HG03565 (cell line): Measurements from ENCODE around the gene ESYT2.

Experiments used
- ATAC-seq: cut with Tn5 transposase; IDR thresholded peaks from one replicate; pipeline ENCODE4 v1.9.1; 2021; ENCODE audit warnings: mild to moderate bottlenecking, moderate library complexity; ENCODE audit not compliant: unreplicated experiment

The ESYT2 gene

DNA sequence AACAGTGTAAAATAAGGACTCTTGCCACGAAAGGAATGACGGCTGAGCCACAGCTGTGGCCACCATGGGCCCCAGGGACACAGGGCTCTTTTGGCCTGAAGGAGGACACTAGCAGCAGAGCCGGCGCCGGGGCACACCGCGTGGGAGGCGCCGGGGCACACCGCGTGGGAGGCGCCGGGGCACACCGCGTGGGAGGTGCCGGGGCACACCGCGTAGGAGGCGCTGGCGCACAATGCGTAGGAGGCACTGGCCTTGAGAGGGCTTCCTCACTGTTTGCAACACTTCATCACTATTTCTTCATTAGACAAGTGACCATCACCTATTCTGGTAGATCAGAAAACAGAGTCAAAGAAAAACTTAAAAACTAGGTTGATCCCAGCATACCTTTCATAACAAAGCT is 23.4 kb downstream of the ESYT2 start:
- no peak for ATAC-seq

DNA sequence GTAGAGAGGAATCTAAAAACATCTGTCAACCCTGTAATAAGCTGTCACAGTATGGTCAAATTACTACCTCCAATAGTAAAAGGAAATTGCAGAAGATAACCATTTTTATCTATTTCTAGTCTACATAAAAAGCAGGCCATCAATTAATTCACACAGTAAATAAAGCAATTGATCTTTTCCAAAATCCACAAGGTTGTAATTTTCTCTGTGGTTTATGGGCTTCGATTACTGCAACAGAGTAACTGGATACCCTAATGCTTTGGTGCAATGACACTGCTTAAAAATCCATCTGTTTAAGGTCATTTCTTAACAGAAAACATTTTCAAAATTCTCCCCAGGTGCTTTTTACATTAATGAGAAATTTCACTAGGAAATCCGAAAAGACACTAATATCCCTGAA is 23.9 kb downstream of the ESYT2 start:
- no peak for ATAC-seq

GRCh38 chr7:158804335-158804734 is 25.0 kb downstream of the ESYT2 start:
- ATAC-seq = no peak

GRCh38 chr7:158803367-158803969 is 25.8 kb downstream of the ESYT2 start:
- ATAC-seq = no peak

DNA sequence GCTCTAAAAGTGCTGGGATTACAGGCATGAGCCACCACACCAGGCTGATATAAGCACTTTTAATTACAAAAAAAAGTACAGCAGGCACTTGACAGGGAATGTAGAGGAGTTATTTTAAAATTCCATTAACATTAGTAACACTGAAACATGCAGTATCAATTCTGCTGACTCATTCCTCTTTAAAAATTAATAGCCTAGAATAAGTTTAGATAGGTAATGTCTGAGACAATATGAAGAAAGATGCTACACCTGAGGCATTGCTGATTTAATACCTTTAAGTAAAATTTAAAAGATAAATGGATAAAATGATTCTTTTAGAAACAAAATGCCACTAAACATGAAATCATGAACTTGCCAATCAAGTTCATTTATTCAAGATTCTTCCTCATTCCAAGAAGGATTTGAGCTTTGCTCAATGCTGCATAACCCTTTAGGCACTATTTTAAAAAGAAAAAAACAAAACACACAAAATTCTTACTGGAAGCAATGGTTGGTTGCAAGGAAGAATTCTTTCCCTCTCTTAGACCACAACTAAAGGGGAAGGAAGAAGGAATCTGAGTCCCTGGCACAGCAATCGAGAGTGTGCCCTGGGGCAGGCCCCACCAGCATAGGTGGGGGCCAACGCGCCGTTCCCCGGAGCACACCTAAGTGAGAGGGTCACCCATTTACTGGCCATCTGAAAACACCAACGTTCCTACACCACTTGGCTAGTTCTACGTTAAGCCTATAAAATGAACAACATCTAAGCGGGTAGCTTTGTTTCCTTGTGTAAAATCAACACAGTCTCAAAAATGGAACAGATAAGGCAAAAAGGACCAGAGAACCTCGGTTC is 26.6 kb downstream of the ESYT2 start:
- no peak for ATAC-seq

DNA sequence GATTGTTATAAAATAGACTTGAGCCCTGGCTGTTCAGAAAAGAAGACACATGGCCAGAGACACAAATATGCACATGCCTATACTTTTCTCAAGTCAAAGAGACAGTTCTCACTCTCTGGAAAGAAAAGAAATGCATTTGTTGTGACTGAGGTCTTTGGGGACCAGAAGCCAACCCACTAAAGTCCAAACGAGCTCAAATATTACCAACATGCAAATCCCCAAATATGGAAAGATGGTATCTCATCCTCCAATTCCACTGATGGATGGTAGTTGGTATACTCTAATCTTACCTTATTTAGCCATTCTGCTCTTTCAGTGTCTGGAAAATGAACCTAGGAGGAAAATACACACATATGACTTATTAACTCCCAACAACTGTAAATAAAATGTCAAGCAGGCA is 30.6 kb downstream of the ESYT2 start:
- ATAC-seq = no peak

GRCh38 chr7:158796667-158797066 is 32.6 kb downstream of the ESYT2 start:
- no peak for ATAC-seq

GRCh38 chr7:158795272-158795671 is 34.0 kb downstream of the ESYT2 start:
- ATAC-seq = no peak

- no peak for ATAC-seq
These were observed 38.2 kb downstream of the ESYT2 start for GRCh38 chr7:158791107-158791506.

DNA sequence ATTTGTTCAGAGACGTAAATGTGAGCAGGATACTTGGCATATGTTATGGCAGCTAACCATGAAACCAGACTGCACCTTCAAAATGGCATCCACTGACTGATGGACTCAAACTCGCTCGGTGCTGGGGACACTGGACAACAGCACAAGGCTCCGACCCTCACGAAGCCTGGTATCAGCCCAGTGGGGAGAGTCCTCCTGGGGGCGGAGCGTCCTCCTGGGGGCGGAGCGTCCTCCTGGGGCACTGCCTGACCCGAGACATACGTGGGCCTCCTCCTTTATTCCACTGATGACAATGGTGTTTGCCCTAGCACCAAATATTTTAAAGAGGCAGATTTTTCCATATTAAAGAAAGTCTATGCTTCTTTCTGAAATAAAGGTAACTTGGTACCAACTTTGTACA is 39.5 kb downstream of the ESYT2 start:
- no peak for ATAC-seq

DNA sequence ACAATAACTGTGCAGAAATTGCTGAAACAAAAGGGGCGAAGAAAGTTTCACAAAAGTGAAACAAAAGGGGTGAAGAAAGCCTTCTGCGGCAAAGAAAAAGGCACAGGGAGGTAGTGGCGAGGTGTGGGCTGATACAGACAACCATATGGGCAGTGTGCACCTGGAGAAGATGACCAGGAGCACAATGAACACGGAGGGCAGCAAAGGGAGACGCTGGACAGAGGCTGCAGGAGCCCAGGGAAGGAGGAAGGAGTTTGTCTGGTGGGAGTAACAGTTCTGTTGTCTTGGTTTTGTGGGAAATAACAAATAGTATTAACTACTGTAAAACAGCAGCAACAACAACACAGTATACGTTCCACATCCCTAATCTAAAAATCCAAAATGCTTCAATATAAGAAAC is 42.4 kb downstream of the ESYT2 start:
- no peak for ATAC-seq

DNA sequence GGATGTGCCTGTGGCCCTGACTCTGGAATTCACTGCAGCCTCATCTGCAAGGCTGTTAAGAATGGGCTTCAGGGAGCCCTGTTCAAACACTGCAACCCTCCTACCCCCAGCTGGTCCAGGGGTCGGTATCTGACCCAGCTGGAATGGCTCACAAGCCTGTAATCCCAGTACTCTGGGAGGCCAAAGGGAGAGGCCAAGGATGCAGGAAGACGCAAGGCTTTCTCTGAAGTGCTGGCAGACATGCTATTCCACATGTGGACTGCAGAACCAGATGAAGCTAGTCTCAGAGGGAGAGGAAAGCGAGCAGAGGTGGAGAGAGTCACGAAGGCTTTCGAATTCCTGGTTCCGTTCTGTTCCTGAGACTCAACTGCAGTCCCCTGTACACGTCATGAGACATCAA is 45.0 kb downstream of the ESYT2 start:
- no peak for ATAC-seq

DNA sequence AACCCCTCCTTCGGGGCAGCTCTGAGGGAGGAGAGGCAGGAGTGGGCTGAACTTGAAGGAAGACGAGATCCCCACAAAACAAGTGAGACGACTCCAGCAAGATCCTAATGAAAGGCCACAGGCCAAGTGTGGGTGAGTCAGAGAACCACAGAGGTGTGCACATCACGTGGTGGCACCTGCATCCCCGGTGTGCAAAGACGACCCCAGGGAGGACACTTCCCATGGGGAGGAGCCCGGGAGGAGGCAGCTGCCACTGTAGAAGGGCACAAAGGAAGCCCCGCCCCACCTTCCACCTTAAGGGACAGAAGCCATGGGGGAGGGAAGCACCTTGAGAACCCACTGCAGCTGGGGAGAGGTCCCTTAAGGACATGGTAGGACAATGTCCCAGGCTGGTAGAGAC is 45.7 kb downstream of the ESYT2 start:
- no peak for ATAC-seq

- no peak for ATAC-seq
These were observed 46.4 kb downstream of the ESYT2 start for GRCh38 chr7:158782761-158783401.

DNA sequence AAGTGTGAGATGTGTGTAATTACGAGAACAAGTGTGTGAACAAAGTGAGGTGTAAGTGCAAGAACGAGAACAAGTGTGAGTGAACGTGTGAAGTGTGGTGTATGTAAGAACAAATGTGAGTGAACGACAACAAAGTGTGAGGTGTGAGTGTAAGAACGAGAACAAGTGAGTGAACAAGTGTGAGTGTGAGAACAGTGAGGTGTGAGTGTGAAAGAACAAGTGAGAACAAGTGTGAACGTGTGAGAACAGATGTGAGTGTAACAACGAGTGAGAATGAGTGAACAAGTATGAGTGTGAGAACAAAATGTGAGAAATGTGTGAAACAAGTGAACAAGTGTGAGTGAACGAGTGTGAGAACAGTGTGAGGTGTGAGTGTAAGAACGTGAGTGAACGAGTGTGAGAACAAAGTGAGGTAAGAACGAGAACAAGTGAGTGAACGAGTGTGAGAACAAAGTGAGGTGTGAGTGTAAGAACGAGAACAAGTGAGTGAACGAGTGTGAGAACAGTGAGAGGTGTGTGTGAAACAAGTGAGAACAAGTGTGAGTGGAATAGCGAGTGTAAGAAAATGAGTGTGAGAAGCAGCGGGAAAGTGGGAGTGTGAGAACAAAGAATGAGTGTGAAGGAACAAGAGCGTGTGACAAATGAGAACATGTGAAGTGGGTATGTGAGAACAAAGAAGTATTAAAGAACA is 47.2 kb downstream of the ESYT2 start:
- ATAC-seq = no peak

DNA sequence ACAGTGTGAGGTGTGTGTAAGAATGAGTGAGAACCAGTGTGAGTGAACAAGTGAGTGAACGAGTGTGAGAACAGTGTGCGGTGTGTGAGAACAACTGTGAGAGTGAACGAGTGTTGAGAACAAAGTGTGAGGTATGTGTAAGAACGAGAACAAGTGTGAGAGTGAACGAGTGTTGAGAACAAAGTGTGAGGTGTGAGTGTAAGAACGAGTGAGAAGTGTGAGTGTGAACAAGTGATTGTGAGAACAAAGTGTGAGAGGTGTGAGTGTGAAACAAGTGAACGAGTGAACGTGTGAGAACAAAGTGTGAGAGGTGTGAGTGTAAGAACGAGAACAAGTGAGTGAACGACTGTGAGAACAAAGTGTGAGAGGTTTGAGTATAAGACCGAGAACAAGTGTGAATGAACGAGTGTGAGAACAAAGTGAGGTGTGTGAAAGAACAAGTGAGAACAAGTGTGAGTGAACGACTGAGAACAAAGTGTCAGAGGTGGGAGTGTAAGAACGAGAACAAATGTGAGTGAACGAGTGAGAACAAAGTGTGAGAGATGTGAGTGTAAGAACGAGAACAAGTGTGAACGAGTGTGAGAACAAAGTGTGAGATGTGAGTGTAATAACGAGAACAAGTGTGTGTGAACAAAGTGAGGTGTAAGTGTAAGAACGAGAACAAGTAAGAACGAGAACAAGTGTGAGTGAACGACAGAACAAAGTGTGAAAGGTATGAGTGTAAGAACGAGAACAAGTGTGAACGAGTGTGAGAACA is 47.9 kb downstream of the ESYT2 start:
- no peak for ATAC-seq

DNA sequence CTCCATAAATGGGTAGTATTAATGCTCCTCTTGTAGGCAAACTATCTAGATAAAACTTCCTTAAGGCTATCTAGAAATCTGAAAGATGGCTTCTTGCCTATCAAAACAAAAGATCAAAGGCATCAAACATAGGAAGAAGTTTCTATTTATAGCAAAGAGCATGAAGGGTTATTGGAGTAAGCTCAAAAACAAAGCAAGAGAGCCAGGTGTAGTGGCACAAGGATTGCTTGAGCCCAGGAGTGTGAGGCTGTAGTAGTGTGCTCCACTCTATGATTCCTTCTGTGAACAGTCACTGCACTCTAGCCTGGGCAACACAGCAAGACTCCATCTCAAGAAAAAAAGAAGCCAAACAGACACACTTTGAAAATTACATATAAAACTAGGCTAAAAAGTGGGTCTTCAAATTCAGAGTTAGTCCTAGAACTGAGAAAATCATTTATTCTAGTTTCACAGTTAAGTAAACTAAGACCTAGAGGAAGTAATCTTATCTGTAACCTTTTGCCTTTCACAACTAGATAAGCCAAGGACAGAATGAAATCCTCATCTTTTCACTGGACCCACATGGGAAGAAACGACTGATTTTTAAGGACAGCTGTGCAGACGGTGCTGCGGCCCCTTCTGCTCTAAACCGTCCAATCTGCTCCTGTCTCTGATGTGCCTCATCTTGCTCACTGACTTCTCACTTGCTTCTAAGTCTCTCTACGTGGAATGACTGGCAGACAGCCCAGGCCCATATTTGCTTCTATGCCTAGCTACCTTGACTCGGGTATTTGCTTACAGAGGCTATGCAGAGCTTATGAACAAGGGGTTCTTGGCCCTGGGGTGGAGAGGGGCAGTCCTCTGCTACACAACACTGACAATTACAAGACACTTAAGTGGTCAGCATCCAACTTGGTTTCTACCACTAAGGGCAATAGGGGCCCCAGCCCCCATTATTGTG is 50.0 kb downstream of the ESYT2 start:
- ATAC-seq = no peak

DNA sequence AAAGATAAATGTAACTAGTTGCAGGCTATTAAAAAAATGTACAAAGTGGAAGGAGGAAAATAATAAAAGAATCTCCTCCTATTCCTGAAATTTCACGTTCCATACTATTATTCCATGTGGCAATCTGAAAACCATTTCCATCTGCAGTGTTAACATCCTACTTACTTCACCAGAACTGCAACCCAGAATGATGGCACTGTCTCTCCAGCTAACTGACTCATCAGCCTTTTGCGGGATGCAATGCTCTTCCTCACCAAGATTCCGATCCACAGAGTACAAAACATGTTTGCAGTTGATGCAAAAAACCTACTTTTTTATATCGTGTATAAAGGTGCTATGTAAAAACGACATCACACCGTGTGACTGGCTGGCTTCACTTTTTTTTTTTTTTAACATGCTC is 50.8 kb downstream of the ESYT2 start:
- no peak for ATAC-seq

DNA sequence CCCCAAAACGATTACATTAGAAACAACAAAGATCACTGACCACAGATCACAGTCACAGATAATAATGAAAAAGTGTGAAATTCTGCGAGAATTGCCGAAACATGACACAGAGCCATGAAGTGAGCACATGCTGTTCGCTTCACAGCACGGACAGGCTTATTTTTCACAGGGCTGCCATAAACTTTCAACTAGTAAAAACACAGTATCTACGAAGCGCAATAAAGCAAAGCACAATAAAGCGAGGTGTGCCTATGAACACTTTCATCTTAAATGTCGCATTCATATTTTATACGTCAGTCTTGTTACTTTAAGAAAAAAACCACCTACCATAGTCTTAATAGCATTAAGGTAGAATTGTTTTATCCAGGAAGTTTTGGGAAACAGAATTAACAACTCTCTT is 51.5 kb downstream of the ESYT2 start:
- no peak for ATAC-seq

GRCh38 chr7:158776474-158776873 is 52.8 kb downstream of the ESYT2 start:
- ATAC-seq = no peak
